SH-SY5Y (cell line): ENCODE data around the gene PRSS1.

Source experiments
- GATA2 ChIP-seq: IDR thresholded peaks from 2 replicates; pipeline ENCODE4 v1.6.1; 2011; ENCODE audit warnings: mild to moderate bottlenecking, low read depth, low read length
- GATA3 ChIP-seq: IDR thresholded peaks from 2 replicates; pipeline ENCODE4 v1.6.1; 2011; ENCODE audit warnings: low read depth, mild to moderate bottlenecking, low read length, moderate library complexity

GRCh38 chr7:142759433-142759832, 10.2 kb downstream of the PRSS1 start:
- no peak for TF ChIP-seq GATA2
- TF ChIP-seq GATA3: no peak
